Stimulated activated CD8-positive, alpha-beta memory T cell treated with anti-CD3 and anti-CD28 coated beads, Interleukin-4, amount 100 ng/mL, for 48 hours (primary cell): ENCODE measurements around the gene EEA1.

Source experiments
- DNase-seq: peaks from one replicate; pipeline ENCODE4 v3.0.0-alpha.2; 2020

EEA1 gene

GRCh38 chr12:92879698-92880322, 49.3 kb downstream of the EEA1 start:
- DNase-seq = no peak

GRCh38 chr12:92877904-92878303, 51.2 kb downstream of the EEA1 start:
- no peak for DNase-seq

- no peak for DNase-seq
Observed at GRCh38 chr12:92876496-92876895, 52.6 kb downstream of the EEA1 start.

GRCh38 chr12:92871116-92871515, 58.0 kb downstream of the EEA1 start:
- no peak for DNase-seq

GRCh38 chr12:92866418-92866817, 62.7 kb downstream of the EEA1 start:
- DNase-seq = no peak

GRCh38 chr12:92863251-92863650, 65.8 kb downstream of the EEA1 start:
- no peak for DNase-seq

GRCh38 chr12:92861381-92861780, 67.7 kb downstream of the EEA1 start:
- DNase-seq = no peak

GRCh38 chr12:92860521-92860920, 68.6 kb downstream of the EEA1 start:
- no peak for DNase-seq

- DNase-seq = no peak
Observed at GRCh38 chr12:92859650-92860386, 69.3 kb downstream of the EEA1 start.

- no peak for DNase-seq
Observed at GRCh38 chr12:92857818-92858217, 71.3 kb downstream of the EEA1 start.

GRCh38 chr12:92854344-92854743, 74.8 kb downstream of the EEA1 start:
- no peak for DNase-seq

GRCh38 chr12:92848740-92849139, 80.4 kb downstream of the EEA1 start:
- no peak for DNase-seq

GRCh38 chr12:92847368-92847767, 81.7 kb downstream of the EEA1 start:
- DNase-seq = no peak

GRCh38 chr12:92845329-92845728, 83.8 kb downstream of the EEA1 start:
- DNase-seq = no peak

GRCh38 chr12:92844151-92844763, 84.8 kb downstream of the EEA1 start:
- no peak for DNase-seq

- no peak for DNase-seq
Observed at GRCh38 chr12:92829686-92830282, 99.3 kb downstream of the EEA1 start.

- DNase-seq = no peak
Observed at GRCh38 chr12:92828565-92828964, 100.5 kb downstream of the EEA1 start.

- DNase-seq = peak; percentile 42
Observed at GRCh38 chr12:92827836-92828431, 101.2 kb downstream of the EEA1 start.

GRCh38 chr12:92821142-92821541, 108.0 kb downstream of the EEA1 start:
- DNase-seq = no peak

GRCh38 chr12:92814584-92814983, 114.5 kb downstream of the EEA1 start:
- DNase-seq = no peak

- no peak for DNase-seq
Observed at GRCh38 chr12:92810370-92810769, 118.7 kb downstream of the EEA1 start.

- DNase-seq = no peak
Observed at GRCh38 chr12:92803903-92804302, 125.2 kb downstream of the EEA1 start.

- no peak for DNase-seq
Observed at GRCh38 chr12:92802906-92803305, 126.2 kb downstream of the EEA1 start.

- DNase-seq = no peak
Observed at GRCh38 chr12:92796650-92797049, 132.4 kb downstream of the EEA1 start.
